K562 (cell line): Measurements from ENCODE around the gene HOXA1. TPM values are rescaled to one million over a fixed set of nuclear protein-coding genes. Genes with fewer than 3 reads are reported as not detected.

Experiments used
- ATAC-seq: fragments of 200-7000 bp; cut with Tn5 transposase; 3 replicates; pipeline ENCODE4 v1.9.1; 2020; ENCODE audit warnings: moderate library complexity
- BruUV-seq: library from RNA; stranded (reverse); fragments of 400-500 nt; replicated peaks from 2 replicates; lab custom pipeline; 2021; lab: Mats Ljungman, UMichigan
- CTCF ChIA-PET: fragments of 300-600 bp; formaldehyde crosslinking; extraction: SDS; loops from one replicate; lab custom pipeline; 2021; ENCODE audit warnings: low intra/inter-chr PET ratio; lab: Yijun Ruan, JAX
- POLR2A ChIA-PET: fragments of 300-600, 350-650 bp; sonication (Branson Sonifier 250); formaldehyde crosslinking; extraction: SDS; loops from one replicate; lab custom pipeline; 2021; ENCODE audit warnings: antibody characterized with exemption, inconsistent platforms; lab: Yijun Ruan, JAX
- DNase-seq, 4 experiments: peaks; one replicate each; pipeline versions ENCODE4 v3.0.0 to v3.0.0-alpha.2; 2011 to 2018; ENCODE audit warnings: low spot score in 3 of 4, mixed read lengths in 3 of 4; ENCODE audit errors: extremely low read depth in 1 of 4
- FAIRE-seq: peaks from 2 replicates; lab custom pipeline; 2011; peaks lifted over from hg19 to GRCh38; lab: Jason Lieb, UNC
- H2AFZ ChIP-seq: 2 replicates; pipeline ENCODE4 v1.6.0; 2011; ENCODE audit warnings: low read depth, low read length, control low read depth, inconsistent platforms
- H3K27ac ChIP-seq: fragments of 200-600 bp; 3 replicates; pipeline ENCODE4 v1.8.0; 2011; ENCODE audit warnings: low read depth, mild to moderate bottlenecking, control low read depth, inconsistent platforms, low read length, moderate library complexity, mixed read lengths; ENCODE audit errors: extremely low read depth
- H3K27me3 ChIP-seq, 2 experiments: fragments of 300-600 bp in 1 of 2; 2 replicates in 1 of 2; 3 replicates in 1 of 2; pipeline versions ENCODE4 v1.6.0 to v1.8.0; 2011; ENCODE audit warnings: inconsistent platforms in 2 of 2, low read length in 2 of 2, mild to moderate bottlenecking in 1 of 2, mixed read lengths in 1 of 2, moderate library complexity in 1 of 2; ENCODE audit not compliant: control insufficient read depth in 2 of 2, insufficient read depth in 2 of 2
- H3K36me3 ChIP-seq: fragments of 300-600 bp; 3 replicates; pipeline ENCODE4 v1.8.0; 2011; ENCODE audit warnings: mild to moderate bottlenecking, low read length, inconsistent platforms; ENCODE audit not compliant: control insufficient read depth, insufficient read depth
- H3K4me1 ChIP-seq, 2 experiments: fragments of 200-600 bp in 1 of 2; replicated peaks in 1 of 2; 2 replicates in 1 of 2; 3 replicates in 1 of 2; pipeline versions ENCODE4 v1.5.1 to v1.8.0; 2011; ENCODE audit warnings: inconsistent platforms in 2 of 2, low read length in 2 of 2, mild to moderate bottlenecking in 1 of 2, mixed read lengths in 1 of 2, moderate library complexity in 1 of 2; ENCODE audit not compliant: control insufficient read depth in 2 of 2, insufficient read depth in 2 of 2
- H3K4me2 ChIP-seq: 2 replicates; pipeline ENCODE4 v1.6.1; 2011; ENCODE audit warnings: low read length, control low read depth, inconsistent platforms, mixed read lengths; ENCODE audit not compliant: insufficient read depth
- H3K4me3 ChIP-seq: fragments of 200-600 bp; sonication (generic), shearing (Covaris generic); 2 replicates; pipeline ENCODE4 v1.5.1; 2016; ENCODE audit warnings: control low read depth, inconsistent platforms
- H3K79me2 ChIP-seq: fragments of 200-600 bp; 3 replicates; pipeline ENCODE4 v1.8.0; 2011; ENCODE audit warnings: low read length, inconsistent platforms; ENCODE audit not compliant: control insufficient read depth, insufficient read depth
- H3K9ac ChIP-seq, 2 experiments: 2 replicates each; pipeline versions ENCODE4 v1.6.0 to v1.6.1; 2011; ENCODE audit warnings: low read depth in 2 of 2, low read length in 2 of 2, control low read depth in 1 of 2, inconsistent platforms in 1 of 2, mild to moderate bottlenecking in 1 of 2, mixed read lengths in 1 of 2; ENCODE audit not compliant: insufficient read depth in 1 of 2
- H3K9me1 ChIP-seq: one replicate; pipeline ENCODE4 v1.6.0; 2011; ENCODE audit warnings: inconsistent platforms, mild to moderate bottlenecking, low read length, moderate library complexity; ENCODE audit not compliant: control insufficient read depth, insufficient read depth
- H3K9me3 ChIP-seq: replicated peaks from 2 replicates; pipeline ENCODE4 v1.5.1; 2011; ENCODE audit warnings: low read depth, low read length, inconsistent platforms; ENCODE audit not compliant: control insufficient read depth, insufficient read depth
- H4K20me1 ChIP-seq: replicated peaks from 2 replicates; pipeline ENCODE4 v1.6.1; 2011; ENCODE audit warnings: low read length, inconsistent platforms, mixed read lengths; ENCODE audit not compliant: control insufficient read depth, insufficient read depth
- ESRRB ChIP-seq: fragments of 250-450 bp; sonication (Bioruptor Pico); IDR thresholded peaks from 2 replicates; pipeline ENCODE4 v1.5.0; 2020; ENCODE audit warnings: mild to moderate bottlenecking, moderate library complexity, borderline replicate concordance
- MEIS2 ChIP-seq: fragments of 450-650 bp; IDR thresholded peaks from 2 replicates; pipeline ENCODE4 v1.6.1; 2014; ENCODE audit warnings: mild to moderate bottlenecking; ENCODE audit not compliant: partially characterized antibody
- POU5F1 ChIP-seq: fragments of 150-350 bp; IDR thresholded peaks from 2 replicates; pipeline ENCODE4 v1.6.1; 2014; ENCODE audit warnings: borderline replicate concordance, low read length, low read depth, mild to moderate bottlenecking; ENCODE audit not compliant: partially characterized antibody
- PTRF ChIP-seq: fragments of 450-650 bp; IDR thresholded peaks from 2 replicates; pipeline ENCODE4 v1.6.1; 2016; ENCODE audit warnings: mild to moderate bottlenecking, missing genetic modification characterization, missing compliant biosample characterization
- ZNF507 ChIP-seq: conservative IDR thresholded peaks from 2 replicates; pipeline ENCODE4 v1.6.1; 2017; ENCODE audit warnings: missing genetic modification characterization, missing compliant biosample characterization
- WGBS: fragments of 100-300 bp; shearing (Covaris generic); methylation state at CpG from one replicate; pipeline ENCODE4 v1.1.6; 2016; ENCODE audit warnings: low coverage, mixed read lengths; ENCODE audit not compliant: insufficient coverage; ENCODE audit errors: missing lambda C conversion rate; 5-methylcytosine and 5-hydroxymethylcytosine counted together
- in situ Hi-C: fragments of 300-500 bp; cut with MboI; formaldehyde crosslinking; loops from 4 replicates; pipeline ENCODE4 v1.15.0; 2018; ENCODE audit warnings: inconsistent platforms, mixed read lengths
- intact Hi-C: fragments of 100-400 bp; cut with micrococcal nuclease; formaldehyde crosslinking; loops from 2 replicates; pipeline ENCODE4 v1.14.2; 2022
- polyA plus RNA-seq, 8 experiments: library from polyadenylated mRNA; depleted of rRNA in 4 of 8; stranded (reverse) in 5 of 8; unstranded in 3 of 8; fragments of >200 nt; fragmentation: Nextera tagmentation in 2 of 8; fragmentation: Illumina TruSeq in 1 of 8; extraction: Ambion mirVana in 2 of 8; extraction: Trizol in 1 of 8; gene quantifications; 2 replicates each; pipeline versions ENCODE4 v1.2.1 to v1.2.3, GENCODE V29; 2011 to 2014; ENCODE audit warnings: inconsistent platforms in 1 of 8, missing spikeins in 1 of 8
- total RNA-seq, 7 experiments: library from RNA; depleted of rRNA in 6 of 7; stranded (reverse); fragments of >200 nt in 6 of 7; fragmentation: Illumina TruSeq in 2 of 7; extraction: Trizol in 2 of 7; gene quantifications; 2 replicates each; pipeline versions ENCODE4 v1.2.1 to v1.2.3, GENCODE V29; 2011 to 2021; ENCODE audit warnings: low replicate concordance in 1 of 7
- TF ChIP-seq, protein P1 (sequence below): fragments of 450-650 bp; IDR thresholded peaks from 2 replicates; pipeline ENCODE4 v1.6.1; 2016
- TF ChIP-seq, protein P2 (sequence below): fragments of 250-450 bp; sonication (Bioruptor Pico); IDR thresholded peaks from 2 replicates; pipeline ENCODE4 v1.5.0; 2021; ENCODE audit warnings: mild to moderate bottlenecking, moderate library complexity
- TF ChIP-seq, protein P3 (sequence below), 2 experiments: IDR thresholded peaks in 1 of 2; conservative IDR thresholded peaks in 1 of 2; 2 replicates each; pipeline ENCODE4 v1.6.1; 2016; ENCODE audit warnings: low read depth in 2 of 2, mild to moderate bottlenecking in 1 of 2, missing compliant biosample characterization in 1 of 2, missing genetic modification characterization in 1 of 2, moderate library complexity in 1 of 2

HOXA1 gene
- total and polyA plus RNA-seq, 9 of the 15 experiments (the other 6 are each of a cell fraction or from before 2014, with no cell fraction given) = 0.03 to 0.63 (median 0.09) TPM; not detected in 4

DNA sequence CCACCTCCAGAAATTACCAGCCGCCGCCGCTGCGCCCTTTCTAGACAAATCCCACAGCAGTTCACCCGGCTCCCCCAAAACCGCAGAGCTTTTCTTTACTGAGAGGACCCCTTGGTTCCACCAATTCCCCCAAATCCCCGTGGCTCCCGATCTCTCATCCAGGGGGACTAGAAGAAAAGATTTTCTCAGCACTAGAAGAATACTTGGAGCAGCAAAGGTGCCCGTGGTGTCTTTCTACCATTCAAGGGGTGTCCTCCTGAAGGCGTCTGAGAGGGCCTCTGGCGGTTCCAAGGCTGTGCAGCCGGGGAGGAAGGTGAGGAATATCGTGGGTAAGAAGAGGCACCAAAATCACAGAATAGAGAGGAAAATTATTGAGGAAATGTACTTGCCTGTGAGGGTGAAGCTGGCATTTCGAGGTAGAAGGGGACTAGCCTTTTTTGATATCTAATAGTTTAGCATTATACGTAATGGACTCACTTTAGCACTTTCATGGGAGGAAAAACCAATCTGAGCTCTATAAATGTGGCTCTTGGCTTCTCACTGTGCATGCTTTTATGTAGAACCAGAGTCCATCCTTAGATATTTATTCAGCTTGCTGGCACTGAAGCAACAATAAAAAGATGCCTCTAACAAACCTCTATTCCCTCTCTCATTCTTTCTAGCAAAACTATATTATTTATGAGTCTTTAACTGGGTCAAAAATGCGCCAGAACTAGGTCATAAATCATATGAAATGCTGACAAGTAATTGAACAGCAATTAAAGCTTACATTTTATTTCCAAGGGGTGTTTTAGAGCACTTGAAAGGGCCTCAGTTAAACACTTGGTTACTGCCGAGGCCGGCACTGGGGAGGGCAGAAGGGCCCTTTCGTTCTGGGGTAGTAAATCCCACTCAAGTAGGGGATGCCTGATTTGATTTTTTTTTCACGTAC lies 20.5 kb upstream of the HOXA1 start:
- FAIRE-seq = no peak
- DNase-seq = no peak
- H3K4me1 ChIP-seq = peaks cover 0 to 16% of the 10 kb centered on the region in 2 experiments; a peak in 2 of 5 replicates
- no peaks in the 10 kb centered on the region for H3K9me1 ChIP-seq
- ChIA-PET CTCF (no interaction called here), POLR2A (interaction anchor here (0.6 to 0.7 kb wide), 2 partner anchors 15 to 669 kb away, joined by 3 read pairs; no protein-coding TSS in a partner anchor)
- no TSS peak for BruUV-seq
- intact Hi-C loops (no loop called here), in situ Hi-C loops (no loop called here)
- H3K36me3 ChIP-seq = no peaks in the 10 kb centered on the region
- no peak overlapping the region for H3K27ac ChIP-seq
- TF ChIP-seq PTRF (tag) = no peak
- no peak for TF ChIP-seq ESRRB (CRISPR knock-in tag)
- peak; percentile 35 for TF ChIP-seq MEIS2
- TF ChIP-seq, protein P1, sequence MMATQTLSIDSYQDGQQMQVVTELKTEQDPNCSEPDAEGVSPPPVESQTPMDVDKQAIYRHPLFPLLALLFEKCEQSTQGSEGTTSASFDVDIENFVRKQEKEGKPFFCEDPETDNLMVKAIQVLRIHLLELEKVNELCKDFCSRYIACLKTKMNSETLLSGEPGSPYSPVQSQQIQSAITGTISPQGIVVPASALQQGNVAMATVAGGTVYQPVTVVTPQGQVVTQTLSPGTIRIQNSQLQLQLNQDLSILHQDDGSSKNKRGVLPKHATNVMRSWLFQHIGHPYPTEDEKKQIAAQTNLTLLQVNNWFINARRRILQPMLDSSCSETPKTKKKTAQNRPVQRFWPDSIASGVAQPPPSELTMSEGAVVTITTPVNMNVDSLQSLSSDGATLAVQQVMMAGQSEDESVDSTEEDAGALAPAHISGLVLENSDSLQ = 0 out of 2 replicates have a peak, but pooled peaks have one; percentile 24
- no peak for TF ChIP-seq ZNF507 (tag)
- no peak for TF ChIP-seq POU5F1
- TF ChIP-seq, protein P2, sequence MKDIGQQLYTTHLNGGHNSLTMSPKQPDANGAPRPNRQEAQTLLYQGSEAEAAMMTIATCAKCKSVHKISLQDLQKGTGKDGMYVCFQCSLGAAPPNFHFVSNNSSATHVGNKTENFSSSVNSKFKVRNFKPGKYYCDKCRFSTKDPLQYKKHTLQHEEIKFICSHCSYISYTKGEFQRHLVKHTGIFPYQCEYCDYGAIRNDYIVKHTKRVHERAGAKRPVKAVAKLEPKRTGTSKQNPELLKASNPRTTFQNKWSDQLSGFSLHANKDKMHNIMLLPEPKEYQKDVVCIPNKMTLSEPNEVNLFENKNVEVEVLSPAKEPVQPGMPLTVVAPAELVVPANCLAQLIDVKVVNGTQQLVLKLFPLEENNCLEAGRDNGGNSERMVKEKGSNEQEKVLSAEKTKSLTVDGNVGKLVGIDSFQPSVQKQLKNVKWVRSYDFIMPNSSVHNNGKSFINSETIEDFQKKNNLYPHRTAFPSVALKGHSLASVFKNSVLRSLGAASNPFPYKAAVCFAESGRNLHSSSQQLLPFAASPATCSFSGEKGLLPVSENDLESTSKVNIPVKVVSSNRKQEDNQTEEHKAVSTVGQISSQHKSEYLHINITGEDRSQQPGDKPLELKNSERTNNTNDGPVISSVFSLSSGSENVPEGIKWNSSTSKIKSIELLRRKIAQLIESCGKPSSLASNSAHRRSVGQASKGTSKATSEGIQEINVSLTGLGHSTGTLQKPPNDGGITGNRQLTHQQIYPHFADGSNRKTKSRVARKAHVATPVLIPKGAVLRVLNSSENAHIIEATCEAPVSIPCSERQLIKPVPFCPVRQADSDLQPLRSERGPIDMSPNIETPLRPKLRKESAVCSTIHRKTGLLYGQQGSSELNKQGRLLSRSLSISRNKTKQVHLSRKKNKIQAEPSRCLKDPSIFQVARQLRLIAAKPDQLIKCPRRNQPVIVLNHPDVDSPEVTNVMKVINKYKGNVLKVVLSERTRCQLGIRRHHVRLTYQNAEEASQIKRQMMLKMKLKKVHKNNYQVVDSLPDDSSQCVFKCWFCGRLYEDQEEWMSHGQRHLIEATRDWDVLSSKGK (CRISPR knock-in tag) = no peak
- TF ChIP-seq, protein P3, sequence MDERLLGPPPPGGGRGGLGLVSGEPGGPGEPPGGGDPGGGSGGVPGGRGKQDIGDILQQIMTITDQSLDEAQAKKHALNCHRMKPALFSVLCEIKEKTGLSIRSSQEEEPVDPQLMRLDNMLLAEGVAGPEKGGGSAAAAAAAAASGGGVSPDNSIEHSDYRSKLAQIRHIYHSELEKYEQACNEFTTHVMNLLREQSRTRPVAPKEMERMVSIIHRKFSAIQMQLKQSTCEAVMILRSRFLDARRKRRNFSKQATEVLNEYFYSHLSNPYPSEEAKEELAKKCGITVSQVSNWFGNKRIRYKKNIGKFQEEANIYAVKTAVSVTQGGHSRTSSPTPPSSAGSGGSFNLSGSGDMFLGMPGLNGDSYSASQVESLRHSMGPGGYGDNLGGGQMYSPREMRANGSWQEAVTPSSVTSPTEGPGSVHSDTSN (CRISPR knock-in tag; IDR thresholded peaks at IDR 0.05; ENCODE audit: low read depth) = no peak
- TF ChIP-seq, protein P3 (tag; conservative IDR thresholded peaks at IDR 0.05; ENCODE audit: low read depth) = 0 out of 2 replicates have a peak, but pooled peaks have one; percentile 37
- 13% methylated on average over 19 of the region's 20 CpGs for WGBS
- H3K79me2 ChIP-seq = no peaks in the 10 kb centered on the region
- H3K9ac ChIP-seq = no peak overlapping the region
- 0 out of 2 replicates have a peak, but pooled peaks cover 6% of the 10 kb centered on the region for H4K20me1 ChIP-seq
- no peak overlapping the region for H3K4me2 ChIP-seq
- H3K27me3 ChIP-seq = peaks cover 44 to 62% of the 10 kb centered on the region in 2 experiments
- ATAC-seq = no peak
- no peaks in the 10 kb centered on the region for H3K9me3 ChIP-seq
- no peak overlapping the region for H2AFZ ChIP-seq
- no peak overlapping the region for H3K4me3 ChIP-seq
